Hepatocyte (in vitro differentiated cells): Measurements from ENCODE around the gene FOXN3. TPM values are rescaled to one million over a fixed set of nuclear protein-coding genes. Genes with fewer than 3 reads are reported as not detected.

Source experiments
- DNase-seq: peaks from one replicate; pipeline ENCODE4 v3.0.0-alpha.2; 2016; ENCODE audit warnings: low spot score
- H2AFZ ChIP-seq: fragments of 200-600 bp; sonication (generic); 2 replicates; pipeline ENCODE4 v1.6.0; 2016; ENCODE audit warnings: antibody characterized with exemption, mild to moderate bottlenecking
- H3K27ac ChIP-seq: fragments of 200-600 bp; sonication (generic); 2 replicates; pipeline ENCODE4 v1.5.1; 2016; ENCODE audit warnings: mild to moderate bottlenecking
- H3K27me3 ChIP-seq: fragments of 200-600 bp; sonication (generic); 2 replicates; pipeline ENCODE4 v1.6.1; 2016
- H3K36me3 ChIP-seq: fragments of 200-600 bp; sonication (generic); replicated peaks from 2 replicates; pipeline ENCODE4 v1.5.1; 2016; ENCODE audit warnings: low read depth; ENCODE audit not compliant: insufficient read depth
- H3K4me1 ChIP-seq: fragments of 200-600 bp; sonication (generic); 2 replicates; pipeline ENCODE4 v1.5.1; 2016; ENCODE audit warnings: mild to moderate bottlenecking, moderate library complexity; ENCODE audit not compliant: insufficient read depth
- H3K4me2 ChIP-seq: fragments of 200-600 bp; sonication (generic); 2 replicates; pipeline ENCODE4 v1.6.0; 2016
- H3K4me3 ChIP-seq: fragments of 200-600 bp; sonication (generic); 2 replicates; pipeline ENCODE4 v1.5.1; 2016; ENCODE audit warnings: mild to moderate bottlenecking
- H3K79me2 ChIP-seq: fragments of 200-600 bp; sonication (generic); 2 replicates; pipeline ENCODE4 v1.6.0; 2017; ENCODE audit warnings: mild to moderate bottlenecking
- H3K9me2 ChIP-seq: fragments of 200-600 bp; sonication (generic); replicated peaks from 2 replicates; pipeline ENCODE4 v1.6.0; 2017; ENCODE audit warnings: mild to moderate bottlenecking; ENCODE audit not compliant: insufficient read depth
- H3K9me3 ChIP-seq: fragments of 200-600 bp; sonication (generic); 2 replicates; pipeline ENCODE4 v1.5.1; 2016; ENCODE audit warnings: low read depth, mild to moderate bottlenecking
- H4K20me1 ChIP-seq: fragments of 200-600 bp; sonication (generic); 2 replicates; pipeline ENCODE4 v1.6.0; 2016; ENCODE audit warnings: mild to moderate bottlenecking; ENCODE audit not compliant: insufficient read depth, poor library complexity, severe bottlenecking
- EZH2 ChIP-seq: fragments of 200-600 bp; sonication (generic); IDR thresholded peaks from 2 replicates; pipeline ENCODE4 v1.6.1; 2016; ENCODE audit warnings: antibody characterized with exemption, mild to moderate bottlenecking, borderline replicate concordance
- EZH2phosphoT487 ChIP-seq: fragments of 200-600 bp; sonication (generic); IDR thresholded peaks from one replicate; pipeline ENCODE4 v1.6.1; 2018; ENCODE audit warnings: antibody characterized with exemption, mild to moderate bottlenecking, low read depth, moderate library complexity; ENCODE audit not compliant: unreplicated experiment, severe bottlenecking
- whole genome bisulfite sequencing: methylation state at CpG from one replicate; pipeline ENCODE4 v1.1.6; 2016; ENCODE audit warnings: low lambda C conversion rate; ENCODE audit errors: missing lambda C conversion rate; 5-methylcytosine and 5-hydroxymethylcytosine counted together
- polyA plus RNA-seq: library from polyadenylated mRNA; unstranded; fragments of >200 nt; fragmentation: Nextera tagmentation; extraction: Ambion mirVana; gene quantifications from 2 replicates; pipeline ENCODE4 v1.2.1, GENCODE V29; 2016
- total RNA-seq: library from RNA; depleted of rRNA; stranded (reverse); fragments of >200 nt; gene quantifications from 2 replicates; pipeline ENCODE4 v1.2.3, GENCODE V29; 2014
- TF ChIP-seq, protein P1 (sequence below): fragments of 200-600 bp; sonication (generic); IDR thresholded peaks from 2 replicates; pipeline ENCODE4 v1.5.1; 2016; ENCODE audit warnings: antibody characterized with exemption, mild to moderate bottlenecking; ENCODE audit not compliant: poor library complexity

FOXN3 gene
- total and polyA plus RNA-seq, 2 experiments from 2014 or later: 42.2 to 47.6 TPM

GRCh38 chr14:89461256-89461655 lies 44.2 kb upstream of the FOXN3 start:
- H3K9me2 ChIP-seq: no peaks in the 10 kb centered on the region
- no peak overlapping the region for H3K4me2 ChIP-seq
- H3K4me1 ChIP-seq: peaks cover 9% of the 10 kb centered on the region
- H3K4me3 ChIP-seq: no peak overlapping the region
- TF ChIP-seq, protein P1, sequence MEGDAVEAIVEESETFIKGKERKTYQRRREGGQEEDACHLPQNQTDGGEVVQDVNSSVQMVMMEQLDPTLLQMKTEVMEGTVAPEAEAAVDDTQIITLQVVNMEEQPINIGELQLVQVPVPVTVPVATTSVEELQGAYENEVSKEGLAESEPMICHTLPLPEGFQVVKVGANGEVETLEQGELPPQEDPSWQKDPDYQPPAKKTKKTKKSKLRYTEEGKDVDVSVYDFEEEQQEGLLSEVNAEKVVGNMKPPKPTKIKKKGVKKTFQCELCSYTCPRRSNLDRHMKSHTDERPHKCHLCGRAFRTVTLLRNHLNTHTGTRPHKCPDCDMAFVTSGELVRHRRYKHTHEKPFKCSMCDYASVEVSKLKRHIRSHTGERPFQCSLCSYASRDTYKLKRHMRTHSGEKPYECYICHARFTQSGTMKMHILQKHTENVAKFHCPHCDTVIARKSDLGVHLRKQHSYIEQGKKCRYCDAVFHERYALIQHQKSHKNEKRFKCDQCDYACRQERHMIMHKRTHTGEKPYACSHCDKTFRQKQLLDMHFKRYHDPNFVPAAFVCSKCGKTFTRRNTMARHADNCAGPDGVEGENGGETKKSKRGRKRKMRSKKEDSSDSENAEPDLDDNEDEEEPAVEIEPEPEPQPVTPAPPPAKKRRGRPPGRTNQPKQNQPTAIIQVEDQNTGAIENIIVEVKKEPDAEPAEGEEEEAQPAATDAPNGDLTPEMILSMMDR: no peak
- no peak for TF ChIP-seq EZH2phosphoT487
- no peak for TF ChIP-seq EZH2
- no peaks in the 10 kb centered on the region for H4K20me1 ChIP-seq
- H3K9me3 ChIP-seq: no peaks in the 10 kb centered on the region
- DNase-seq: no peak
- no peak overlapping the region for H3K27ac ChIP-seq
- H3K27me3 ChIP-seq: no peaks in the 10 kb centered on the region
- H3K79me2 ChIP-seq: peaks cover 3% of the 10 kb centered on the region
- no peaks in the 10 kb centered on the region for H3K36me3 ChIP-seq
- WGBS: 97% methylated on average over 3 of the region's 3 CpGs
- no peak overlapping the region for H2AFZ ChIP-seq

DNA sequence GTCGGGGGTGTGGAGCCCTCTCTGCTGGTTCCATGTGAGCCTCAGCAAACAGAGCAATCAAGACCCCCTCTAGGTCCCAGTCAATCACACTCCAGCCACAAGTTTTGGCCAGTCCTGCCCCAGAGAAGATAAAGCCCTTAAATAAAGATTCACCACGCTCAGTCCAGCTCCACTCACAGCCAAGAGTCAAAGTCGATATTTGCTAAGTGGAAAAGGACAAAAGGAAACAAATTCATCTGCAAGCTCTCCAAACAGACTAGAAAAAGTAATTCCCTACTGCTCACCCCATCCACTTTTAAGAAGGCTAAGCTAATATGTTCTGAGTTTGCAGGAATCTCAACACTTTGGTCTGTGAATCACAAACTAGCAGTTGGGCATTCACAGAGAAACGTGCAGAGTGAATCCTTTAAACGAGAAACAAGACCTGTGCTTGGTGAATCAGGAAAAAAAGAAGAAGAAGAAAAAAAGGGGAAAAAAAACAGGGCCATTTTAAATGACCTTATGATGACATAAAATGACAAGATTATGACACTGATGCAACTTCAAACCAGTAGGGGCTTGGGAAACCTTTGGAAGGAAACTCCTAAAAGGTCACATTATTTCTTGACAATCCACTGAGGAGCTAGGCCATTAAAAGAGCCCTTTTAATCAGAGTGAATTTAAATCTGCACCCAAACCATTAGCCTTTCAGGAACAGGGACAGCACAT lies 41.8 kb upstream of the FOXN3 start:
- Histone ChIP-seq H3K4me2 (peak overlapping the region; percentile 36), H3K27ac (peak overlapping the region; percentile 45), H3K36me3 (no peaks in the 10 kb centered on the region), H3K9me3 (no peaks in the 10 kb centered on the region), H3K4me1 (peaks cover 9% of the 10 kb centered on the region), H2AFZ (no peak overlapping the region), H3K4me3 (no peak overlapping the region), H3K27me3 (no peaks in the 10 kb centered on the region), H3K79me2 (peaks cover 3% of the 10 kb centered on the region), H3K9me2 (no peaks in the 10 kb centered on the region), H4K20me1 (no peaks in the 10 kb centered on the region)
- DNase-seq: no peak
- 48% methylated on average over 5 of the region's 5 CpGs for WGBS
- TF ChIP-seq, protein P1: no peak
- TF ChIP-seq EZH2phosphoT487: no peak
- TF ChIP-seq EZH2: no peak

GRCh38 chr14:89457007-89457406 lies 40.0 kb upstream of the FOXN3 start:
- Histone ChIP-seq H3K9me3 (no peaks in the 10 kb centered on the region), H3K79me2 (peaks cover 3% of the 10 kb centered on the region), H3K36me3 (no peaks in the 10 kb centered on the region), H3K27ac (no peak overlapping the region), H4K20me1 (no peaks in the 10 kb centered on the region), H3K27me3 (no peaks in the 10 kb centered on the region), H3K4me1 (peaks cover 9% of the 10 kb centered on the region), H3K4me2 (no peak overlapping the region), H3K4me3 (no peak overlapping the region), H3K9me2 (no peaks in the 10 kb centered on the region), H2AFZ (no peak overlapping the region)
- TF ChIP-seq EZH2 (no peak), EZH2phosphoT487 (no peak)
- TF ChIP-seq, protein P1: no peak
- DNase-seq: no peak
- WGBS: 91% methylated on average over 5 of the region's 5 CpGs
